HEK293 (cell line): ENCODE data around the gene GGT5.

Source experiments
- CTCF ChIP-seq: fragments of 450-650 bp; formaldehyde crosslinking; IDR thresholded peaks from 2 replicates; pipeline ENCODE4 v1.5.1; 2016; ENCODE audit warnings: missing biosample characterization, missing genetic modification characterization
- SETDB1 ChIP-seq: IDR thresholded peaks from one replicate; pipeline ENCODE4 v1.6.1; 2017; ENCODE audit warnings: mild to moderate bottlenecking, low read length, moderate library complexity, mixed read lengths; ENCODE audit not compliant: insufficient read length
- ZBTB7A ChIP-seq: fragments of 450-650 bp; formaldehyde crosslinking; IDR thresholded peaks from 2 replicates; pipeline ENCODE4 v1.5.1; 2016; ENCODE audit warnings: low read depth, missing biosample characterization, missing genetic modification characterization
- ZNF37A ChIP-seq: fragments of 450-650 bp; IDR thresholded peaks from 2 replicates; pipeline ENCODE4 v1.5.1; 2018; ENCODE audit warnings: missing biosample characterization, missing genetic modification characterization
- ZNF449 ChIP-seq: fragments of 450-650 bp; formaldehyde crosslinking; IDR thresholded peaks from 2 replicates; pipeline ENCODE4 v1.5.1; 2017; ENCODE audit warnings: missing biosample characterization, mild to moderate bottlenecking, missing genetic modification characterization, moderate library complexity
- ZNF510 ChIP-seq: fragments of 450-650 bp; formaldehyde crosslinking; IDR thresholded peaks from 2 replicates; pipeline ENCODE4 v1.5.1; 2018; ENCODE audit warnings: mild to moderate bottlenecking, missing genetic modification characterization, missing biosample characterization; ENCODE audit not compliant: insufficient replicate concordance
- ZSCAN5A ChIP-seq: fragments of 450-650 bp; formaldehyde crosslinking; IDR thresholded peaks from 2 replicates; pipeline ENCODE4 v1.5.1; 2016; ENCODE audit warnings: missing biosample characterization, missing genetic modification characterization

GRCh38 chr22:24209687-24210086 is 35.2 kb downstream of the GGT5 start:
- TF ChIP-seq ZSCAN5A (tag by site-specific recombination) (no peak), SETDB1 (no peak), ZNF449 (tag by site-specific recombination) (no peak), CTCF (no peak), ZNF37A (tag by site-specific recombination) (no peak), ZBTB7A (no peak), ZNF510 (tag by site-specific recombination) (no peak)
